Skeletal muscle tissue (tissue), 4 donors: ENCODE data around the gene P2RY13. TPM values are rescaled to one million over a fixed set of nuclear protein-coding genes. Genes with fewer than 3 reads are reported as not detected.

ENCODE experiments used
- H3K27ac ChIP-seq: one replicate; pipeline ENCODE4 v1.7.0; 2013; ENCODE audit warnings: mild to moderate bottlenecking, low read depth, low read length, inconsistent platforms
- H3K27me3 ChIP-seq, 3 donors: one replicate each; pipeline ENCODE4 v1.7.0; 2013; ENCODE audit warnings: low read length in 3 of 3; ENCODE audit not compliant: control insufficient read depth in 3 of 3, insufficient read depth in 3 of 3
- H3K36me3 ChIP-seq, 3 donors: one replicate each; pipeline ENCODE4 v1.7.0; 2013; ENCODE audit warnings: low read length in 3 of 3; ENCODE audit not compliant: control insufficient read depth in 3 of 3, insufficient read depth in 3 of 3
- H3K4me1 ChIP-seq, 3 donors: one replicate each; pipeline ENCODE4 v1.7.0; 2013; ENCODE audit warnings: low read length in 3 of 3, mild to moderate bottlenecking in 3 of 3; ENCODE audit not compliant: control insufficient read depth in 3 of 3, insufficient read depth in 3 of 3
- H3K4me3 ChIP-seq, 3 donors: one replicate each; pipeline ENCODE4 v1.7.0; 2013; ENCODE audit warnings: low read length in 3 of 3
- H3K9ac ChIP-seq, 3 donors: one replicate each; pipeline ENCODE4 v1.7.0; 2013; ENCODE audit warnings: low read length in 3 of 3, mild to moderate bottlenecking in 3 of 3, moderate library complexity in 2 of 3, low read depth in 1 of 3
- H3K9me3 ChIP-seq, 3 donors: one replicate each; pipeline ENCODE4 v1.7.0; 2013; ENCODE audit warnings: low read length in 3 of 3; ENCODE audit not compliant: control insufficient read depth in 3 of 3
- total RNA-seq: library from RNA; depleted of rRNA; stranded (reverse); fragments of >200 nt; gene quantifications from one replicate; pipeline ENCODE4 v1.2.3, GENCODE V29; 2014
- donor health status: Osteomylitis.

Gene P2RY13
- 2.6 TPM for total RNA-seq

- H3K9ac ChIP-seq = no peak within 1 kb of the TSS
- peak within 1 kb of the TSS in 1 of 3 donors; percentile 5 for H3K4me3 ChIP-seq
- no peaks in the 10 kb centered on the region for H3K9me3 ChIP-seq
- H3K36me3 ChIP-seq = no peaks in the 10 kb centered on the region
- no peaks in the 10 kb centered on the region for H3K4me1 ChIP-seq
- H3K27me3 ChIP-seq = no peaks in the 10 kb centered on the region
- no peak within 1 kb of the TSS for H3K27ac ChIP-seq
Measured at GRCh38 chr3:151329363-151329762, at the start of gene P2RY13. TSS of gene P2RY13 (minus strand) at chr3:151329549. CDS start at chr3:151329528, 21 bp downstream.

GRCh38 chr3:151377768-151378385, 48.5 kb upstream of the P2RY13 start:
- H3K4me3 ChIP-seq = no peak overlapping the region
- H3K27ac ChIP-seq = no peak overlapping the region
- H3K27me3 ChIP-seq = no peaks in the 10 kb centered on the region
- no peaks in the 10 kb centered on the region for H3K9me3 ChIP-seq
- no peak overlapping the region for H3K9ac ChIP-seq
- H3K36me3 ChIP-seq = no peaks in the 10 kb centered on the region
- H3K4me1 ChIP-seq = no peaks in the 10 kb centered on the region

GRCh38 chr3:151372063-151372820, 42.9 kb upstream of the P2RY13 start:
- no peaks in the 10 kb centered on the region for H3K9me3 ChIP-seq

GRCh38 chr3:151371526-151371925, 42.2 kb upstream of the P2RY13 start:
- H3K27ac ChIP-seq = no peak overlapping the region
- no peak overlapping the region for H3K9ac ChIP-seq
- no peak overlapping the region for H3K4me3 ChIP-seq
- H3K27me3 ChIP-seq = no peaks in the 10 kb centered on the region
- H3K9me3 ChIP-seq = no peaks in the 10 kb centered on the region
- no peaks in the 10 kb centered on the region for H3K4me1 ChIP-seq
- no peaks in the 10 kb centered on the region for H3K36me3 ChIP-seq

More at GRCh38 chr3:151372063-151372820, 42.9 kb upstream of the P2RY13 start:
- no peak overlapping the region for H3K4me3 ChIP-seq
- no peaks in the 10 kb centered on the region for H3K4me1 ChIP-seq
- no peaks in the 10 kb centered on the region for H3K36me3 ChIP-seq
- H3K9ac ChIP-seq = no peak overlapping the region
- no peak overlapping the region for H3K27ac ChIP-seq
- H3K27me3 ChIP-seq = no peaks in the 10 kb centered on the region

- no peak overlapping the region for H3K4me3 ChIP-seq
- no peaks in the 10 kb centered on the region for H3K4me1 ChIP-seq
- H3K27me3 ChIP-seq = no peaks in the 10 kb centered on the region
- H3K27ac ChIP-seq = no peak overlapping the region
- no peaks in the 10 kb centered on the region for H3K9me3 ChIP-seq
- no peak overlapping the region for H3K9ac ChIP-seq
- no peaks in the 10 kb centered on the region for H3K36me3 ChIP-seq
Measured at GRCh38 chr3:151367448-151367847, 38.1 kb upstream of the P2RY13 start.

- no peaks in the 10 kb centered on the region for H3K4me1 ChIP-seq
- H3K9me3 ChIP-seq = no peaks in the 10 kb centered on the region
- H3K36me3 ChIP-seq = no peaks in the 10 kb centered on the region
- no peak overlapping the region for H3K4me3 ChIP-seq
- H3K9ac ChIP-seq = no peak overlapping the region
- no peak overlapping the region for H3K27ac ChIP-seq
- no peaks in the 10 kb centered on the region for H3K27me3 ChIP-seq
Measured at GRCh38 chr3:151366993-151367392, 37.6 kb upstream of the P2RY13 start.

GRCh38 chr3:151362751-151363174, 33.4 kb upstream of the P2RY13 start:
- Histone ChIP-seq H3K4me1 (no peaks in the 10 kb centered on the region), H3K9ac (no peak overlapping the region), H3K36me3 (no peaks in the 10 kb centered on the region), H3K9me3 (no peaks in the 10 kb centered on the region), H3K4me3 (no peak overlapping the region), H3K27ac (no peak overlapping the region), H3K27me3 (no peaks in the 10 kb centered on the region)

- no peaks in the 10 kb centered on the region for H3K27me3 ChIP-seq
- no peaks in the 10 kb centered on the region for H3K9me3 ChIP-seq
- no peak overlapping the region for H3K9ac ChIP-seq
- H3K4me1 ChIP-seq = no peaks in the 10 kb centered on the region
- no peaks in the 10 kb centered on the region for H3K36me3 ChIP-seq
- no peak overlapping the region for H3K4me3 ChIP-seq
- H3K27ac ChIP-seq = no peak overlapping the region
Measured at GRCh38 chr3:151357463-151357850, 28.1 kb upstream of the P2RY13 start.

GRCh38 chr3:151356794-151357462, 27.6 kb upstream of the P2RY13 start:
- H3K27ac ChIP-seq = no peak overlapping the region
- H3K9me3 ChIP-seq = no peaks in the 10 kb centered on the region
- H3K4me3 ChIP-seq = no peak overlapping the region
- H3K27me3 ChIP-seq = no peaks in the 10 kb centered on the region
- no peak overlapping the region for H3K9ac ChIP-seq
- no peaks in the 10 kb centered on the region for H3K36me3 ChIP-seq
- no peaks in the 10 kb centered on the region for H3K4me1 ChIP-seq

GRCh38 chr3:151351648-151352047, 22.3 kb upstream of the P2RY13 start:
- no peaks in the 10 kb centered on the region for H3K36me3 ChIP-seq
- no peaks in the 10 kb centered on the region for H3K9me3 ChIP-seq
- no peak overlapping the region for H3K27ac ChIP-seq
- no peaks in the 10 kb centered on the region for H3K27me3 ChIP-seq
- H3K4me1 ChIP-seq = no peaks in the 10 kb centered on the region
- H3K4me3 ChIP-seq = no peak overlapping the region
- H3K9ac ChIP-seq = no peak overlapping the region
